NCI-H748 (cell line): ENCODE measurements around the gene SLC25A40.
"Not testable (repeated sequence)": the region's sequence is repeated elsewhere in the genome, so short reads cannot be mapped to it uniquely, and the experiment has no call there.

Experiments
- DNase-seq: peaks from one replicate; lab custom pipeline; 2025; ENCODE audit not compliant: unreplicated experiment; lab: John Stamatoyannopoulos, UW

The SLC25A40 gene, protein sequence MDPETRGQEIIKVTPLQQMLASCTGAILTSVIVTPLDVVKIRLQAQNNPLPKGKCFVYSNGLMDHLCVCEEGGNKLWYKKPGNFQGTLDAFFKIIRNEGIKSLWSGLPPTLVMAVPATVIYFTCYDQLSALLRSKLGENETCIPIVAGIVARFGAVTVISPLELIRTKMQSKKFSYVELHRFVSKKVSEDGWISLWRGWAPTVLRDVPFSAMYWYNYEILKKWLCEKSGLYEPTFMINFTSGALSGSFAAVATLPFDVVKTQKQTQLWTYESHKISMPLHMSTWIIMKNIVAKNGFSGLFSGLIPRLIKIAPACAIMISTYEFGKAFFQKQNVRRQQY

DNA sequence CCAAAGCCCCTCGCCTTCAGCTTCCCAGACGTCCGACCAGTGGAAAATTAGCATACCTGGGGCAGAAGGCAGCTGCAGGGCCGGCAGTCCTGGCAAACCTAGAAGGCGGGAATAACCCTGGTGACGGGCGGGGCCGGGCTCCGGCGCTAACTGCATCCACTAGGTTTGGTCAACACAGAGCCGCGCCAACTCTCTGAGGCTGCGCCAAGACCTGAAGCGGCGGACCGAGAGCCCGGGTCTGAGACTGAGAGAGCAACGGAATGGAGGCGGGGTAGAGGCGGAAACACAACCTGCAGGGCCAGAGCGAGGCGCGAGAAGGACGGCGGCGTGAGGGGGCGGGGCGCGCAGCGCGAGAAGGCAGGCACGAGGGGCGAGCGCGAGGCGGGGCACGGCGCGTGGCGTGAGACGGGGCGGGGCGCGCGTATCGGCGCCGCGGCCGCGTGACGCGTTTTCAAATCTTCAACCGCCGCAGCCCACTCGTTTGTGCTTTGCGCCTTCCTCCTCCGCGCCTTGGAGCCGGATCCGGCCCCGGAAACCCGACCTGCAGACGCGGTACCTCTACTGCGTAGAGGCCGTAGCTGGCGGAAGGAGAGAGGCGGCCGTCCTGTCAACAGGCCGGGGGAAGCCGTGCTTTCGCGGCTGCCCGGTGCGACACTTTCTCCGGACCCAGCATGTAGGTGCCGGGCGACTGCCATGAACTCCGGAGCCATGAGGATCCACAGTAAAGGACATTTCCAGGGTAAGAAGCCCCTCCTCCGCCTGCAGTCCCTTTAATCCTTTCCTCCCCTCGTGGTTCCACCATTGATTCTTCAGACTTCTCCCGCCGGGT is at the start of gene SLC25A40, which contains the start of gene DBF4:
SLC25A40 (minus strand) TSS at position 321 of the 829 bp plus-strand sequence. CDS start 17,633 bp downstream, outside the sequence.
DBF4 (plus strand) TSS at position 454 of the 829 bp plus-strand sequence; CDS start at position 694, 240 bp downstream.
- DNase-seq, result peak; percentile 98

DNA sequence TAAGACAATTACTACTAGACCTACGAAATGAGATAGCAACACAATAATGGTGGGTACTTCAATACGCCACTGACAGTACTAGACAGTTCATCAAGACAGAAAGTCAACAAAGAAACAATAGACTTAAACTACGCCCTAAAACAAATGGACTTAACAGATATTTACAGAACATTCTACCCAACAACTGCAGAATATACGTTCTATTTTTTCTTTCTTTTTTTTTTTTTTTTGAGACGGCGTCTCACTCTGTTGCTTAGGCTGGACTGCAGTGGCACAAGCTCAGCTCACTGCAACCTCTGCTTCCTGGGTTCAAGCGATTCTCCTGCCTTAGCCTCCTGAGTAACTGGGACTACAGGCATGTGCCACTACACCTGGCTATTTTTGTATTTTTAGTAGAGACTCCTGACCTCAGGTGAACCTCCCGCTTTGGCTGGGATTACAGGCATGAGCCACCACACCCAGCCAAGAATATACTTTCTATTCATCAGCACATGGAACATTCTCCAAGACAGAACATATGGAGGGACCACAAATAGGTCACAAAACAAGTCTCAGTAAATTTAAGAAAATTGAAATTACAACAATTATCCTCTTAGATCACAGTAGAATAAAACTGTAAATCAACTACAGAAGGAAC is 46.7 kb upstream of the SLC25A40 start:
- DNase-seq, result peak; percentile 47

DNA sequence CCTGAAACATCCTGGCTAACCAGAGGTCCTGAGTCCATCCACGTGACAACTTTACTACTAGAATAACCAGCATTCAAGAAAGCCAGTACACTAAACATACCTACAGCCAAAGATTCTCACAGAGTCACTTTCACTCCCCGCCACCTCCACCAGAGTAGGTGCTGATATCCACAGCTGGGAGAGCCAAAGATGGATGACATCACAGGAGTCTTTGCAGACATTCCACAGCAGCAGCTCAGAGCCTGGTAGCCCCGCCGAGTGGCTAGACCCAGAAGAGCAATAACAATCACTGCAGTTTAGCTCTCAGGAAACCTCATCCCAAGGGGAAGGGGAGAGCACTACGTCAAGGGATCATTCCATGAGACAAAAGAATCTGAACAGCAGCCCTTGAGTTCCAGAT is 44.4 kb upstream of the SLC25A40 start:
- no peak for DNase-seq

DNA sequence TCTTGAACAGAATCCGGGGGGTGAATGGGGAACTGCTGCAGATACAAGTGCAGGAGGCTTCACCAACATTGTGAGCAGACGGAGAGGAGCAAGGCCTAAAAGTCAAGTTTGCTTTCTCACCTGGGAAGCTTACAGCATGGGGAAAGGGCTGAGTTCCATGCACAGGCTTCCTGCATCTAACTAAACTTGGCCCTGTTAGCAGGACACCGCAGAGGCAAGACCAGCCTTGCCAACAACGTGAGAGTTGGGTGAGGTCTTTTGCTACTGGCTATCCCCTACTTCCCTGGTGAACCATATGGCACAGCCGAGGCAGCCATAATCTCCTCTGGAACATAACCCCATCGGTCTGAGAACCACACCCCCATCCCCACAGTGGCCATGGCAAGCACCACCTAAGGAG is 43.7 kb upstream of the SLC25A40 start:
- no peak for DNase-seq

DNA sequence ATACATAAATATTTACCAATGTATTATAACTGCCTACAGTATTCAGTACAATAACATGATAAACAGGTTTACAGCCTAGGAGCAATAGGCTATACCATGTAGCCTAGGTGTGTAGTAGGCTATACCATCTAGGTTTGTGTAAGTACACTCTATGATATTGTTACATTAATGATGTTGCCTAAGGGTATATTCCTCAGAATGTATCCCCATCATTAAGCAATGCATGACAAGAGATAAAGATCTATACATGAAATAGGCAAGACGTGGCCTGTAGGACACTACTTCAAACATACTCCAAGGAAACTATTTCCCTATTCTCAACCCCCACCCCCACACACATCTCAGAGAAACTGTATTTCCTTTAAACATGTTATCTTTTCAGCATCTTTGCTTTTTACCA is 42.6 kb upstream of the SLC25A40 start:
- DNase-seq, result no peak

DNA sequence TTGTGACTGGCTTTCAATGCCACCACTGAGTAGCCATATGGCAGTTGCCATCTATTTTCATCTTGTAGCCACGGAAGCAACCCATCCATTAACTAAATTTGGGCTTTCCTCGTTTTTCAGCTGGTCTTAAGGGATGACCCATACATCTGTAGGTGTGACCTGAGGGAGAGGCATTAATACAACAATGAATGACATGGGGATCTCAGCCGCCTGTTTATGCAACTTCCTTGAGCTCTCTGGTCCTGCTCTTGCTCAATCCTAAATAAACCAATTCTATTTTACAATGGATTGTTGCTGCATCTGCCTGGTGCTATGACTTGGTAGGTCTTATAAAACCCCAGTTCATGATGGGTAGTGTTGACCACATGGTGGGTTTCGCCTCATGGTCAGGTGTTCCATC is 36.0 kb upstream of the SLC25A40 start:
- no peak for DNase-seq

DNA sequence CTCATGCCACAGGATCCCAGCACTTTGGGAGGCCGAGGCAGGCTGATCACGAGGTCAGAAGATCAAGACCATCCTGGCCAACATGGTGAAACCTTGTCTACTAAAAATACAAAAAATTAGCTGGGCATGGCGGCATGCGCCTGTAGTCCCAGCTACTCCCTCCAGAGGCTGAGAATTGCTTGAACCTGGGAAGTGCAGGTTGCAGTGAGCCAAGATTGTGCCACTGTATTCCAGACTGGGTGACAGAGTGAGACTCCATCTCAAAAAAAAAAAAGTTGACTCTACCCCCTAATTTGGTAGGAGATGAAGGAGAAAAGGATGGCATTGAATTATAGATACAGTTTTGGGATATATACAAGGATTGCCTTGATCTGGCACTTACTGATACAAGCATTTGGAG is 32.7 kb upstream of the SLC25A40 start:
- not testable (repeated sequence) for DNase-seq

DNA sequence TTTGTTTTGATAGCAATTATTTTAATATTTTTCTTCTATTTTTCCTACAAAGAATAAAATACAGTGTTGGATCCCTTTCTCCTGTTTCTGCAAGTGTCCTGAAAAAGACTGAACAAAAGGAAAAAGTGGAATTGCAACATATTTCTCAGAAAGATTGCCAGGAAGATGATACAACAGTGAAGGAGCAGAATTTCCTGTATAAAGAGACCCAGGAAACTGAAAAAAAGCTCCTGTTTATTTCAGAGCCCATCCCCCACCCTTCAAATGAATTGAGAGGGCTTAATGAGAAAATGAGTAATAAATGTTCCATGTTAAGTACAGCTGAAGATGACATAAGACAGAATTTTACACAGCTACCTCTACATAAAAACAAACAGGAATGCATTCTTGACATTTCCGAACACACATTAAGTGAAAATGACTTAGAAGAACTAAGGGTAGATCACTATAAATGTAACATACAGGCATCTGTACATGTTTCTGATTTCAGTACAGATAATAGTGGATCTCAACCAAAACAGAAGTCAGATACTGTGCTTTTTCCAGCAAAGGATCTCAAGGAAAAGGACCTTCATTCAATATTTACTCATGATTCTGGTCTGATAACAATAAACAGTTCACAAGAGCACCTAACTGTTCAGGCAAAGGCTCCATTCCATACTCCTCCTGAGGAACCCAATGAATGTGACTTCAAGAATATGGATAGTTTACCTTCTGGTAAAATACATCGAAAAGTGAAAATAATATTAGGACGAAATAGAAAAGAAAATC is 31.2 kb upstream of the SLC25A40 start:
- DNase-seq, result not testable (repeated sequence)

DNA sequence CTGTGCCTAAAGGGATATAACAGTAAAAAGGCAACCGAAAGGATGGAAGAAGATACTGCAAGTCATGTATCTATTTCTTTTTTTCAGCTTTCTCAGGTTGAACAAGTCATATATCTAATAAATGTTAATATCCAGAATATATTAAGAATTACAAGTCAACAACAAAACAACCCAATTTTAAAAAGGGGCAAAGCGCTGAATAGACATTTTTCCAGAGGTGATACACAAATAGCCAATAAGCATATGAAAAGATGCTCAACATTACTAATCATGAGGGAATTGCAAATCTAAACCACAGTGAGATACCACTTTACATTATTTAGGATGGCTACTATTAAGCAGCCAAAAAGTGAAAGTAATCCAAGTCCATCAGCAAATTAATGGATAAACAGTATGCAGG is 23.1 kb upstream of the SLC25A40 start:
- DNase-seq, result no peak

DNA sequence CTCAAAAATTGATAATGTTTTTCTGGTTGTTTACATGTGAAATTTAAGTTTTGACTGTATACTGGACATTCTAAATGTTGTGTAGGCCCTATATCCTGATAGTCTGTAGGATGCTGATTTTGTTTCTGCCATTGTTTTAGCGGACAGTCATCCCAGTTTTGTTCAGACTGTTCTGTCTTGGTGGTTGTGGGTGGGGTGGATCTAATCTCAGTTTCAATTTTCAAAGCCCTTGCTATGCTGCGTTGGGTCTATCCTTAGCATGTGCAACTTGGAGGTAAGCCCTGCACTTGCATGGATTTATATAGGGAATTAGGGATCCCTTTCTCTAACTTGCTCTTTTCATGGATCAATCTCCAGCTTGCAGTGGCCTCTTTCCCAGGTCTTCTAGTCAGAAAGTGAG is 19.2 kb upstream of the SLC25A40 start:
- DNase-seq, result no peak

DNA sequence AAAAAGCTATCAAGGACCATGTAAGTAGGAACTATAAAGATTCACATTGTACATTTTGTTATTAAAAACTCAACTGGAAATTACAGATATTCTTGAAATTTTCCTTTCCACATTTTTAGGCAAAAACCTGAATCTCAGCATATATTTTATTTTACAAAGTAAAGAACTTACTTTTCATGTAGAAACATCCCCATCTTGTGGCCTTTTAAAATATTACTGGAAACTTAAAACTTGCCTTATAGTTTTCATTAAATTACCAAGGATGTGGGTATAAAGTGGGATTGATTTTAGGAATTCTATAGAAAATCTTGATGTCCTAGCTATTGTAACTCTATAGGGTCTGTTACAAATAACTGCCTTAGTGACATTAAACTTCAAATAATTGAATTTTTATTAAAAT is 10.7 kb upstream of the SLC25A40 start:
- peak; percentile 39 for DNase-seq

DNA sequence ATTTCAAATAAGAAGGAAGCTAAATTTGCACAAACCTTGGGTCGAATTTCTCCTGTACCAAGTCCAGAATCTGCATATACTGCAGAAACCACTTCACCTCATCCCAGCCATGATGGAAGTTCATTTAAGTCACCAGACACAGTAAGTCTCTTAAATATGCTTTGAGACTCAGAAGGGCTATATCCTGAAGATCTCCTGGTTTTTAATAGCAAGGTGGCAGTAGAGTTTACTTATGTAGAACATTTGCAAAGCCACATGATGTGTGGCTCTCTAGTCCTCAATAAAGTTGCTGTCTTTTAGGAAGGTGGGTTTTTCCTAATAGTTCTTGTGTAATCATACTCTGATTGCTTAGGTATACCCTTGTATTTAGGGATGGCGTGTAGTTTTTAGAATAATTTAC is 8.9 kb upstream of the SLC25A40 start:
- no peak for DNase-seq

DNA sequence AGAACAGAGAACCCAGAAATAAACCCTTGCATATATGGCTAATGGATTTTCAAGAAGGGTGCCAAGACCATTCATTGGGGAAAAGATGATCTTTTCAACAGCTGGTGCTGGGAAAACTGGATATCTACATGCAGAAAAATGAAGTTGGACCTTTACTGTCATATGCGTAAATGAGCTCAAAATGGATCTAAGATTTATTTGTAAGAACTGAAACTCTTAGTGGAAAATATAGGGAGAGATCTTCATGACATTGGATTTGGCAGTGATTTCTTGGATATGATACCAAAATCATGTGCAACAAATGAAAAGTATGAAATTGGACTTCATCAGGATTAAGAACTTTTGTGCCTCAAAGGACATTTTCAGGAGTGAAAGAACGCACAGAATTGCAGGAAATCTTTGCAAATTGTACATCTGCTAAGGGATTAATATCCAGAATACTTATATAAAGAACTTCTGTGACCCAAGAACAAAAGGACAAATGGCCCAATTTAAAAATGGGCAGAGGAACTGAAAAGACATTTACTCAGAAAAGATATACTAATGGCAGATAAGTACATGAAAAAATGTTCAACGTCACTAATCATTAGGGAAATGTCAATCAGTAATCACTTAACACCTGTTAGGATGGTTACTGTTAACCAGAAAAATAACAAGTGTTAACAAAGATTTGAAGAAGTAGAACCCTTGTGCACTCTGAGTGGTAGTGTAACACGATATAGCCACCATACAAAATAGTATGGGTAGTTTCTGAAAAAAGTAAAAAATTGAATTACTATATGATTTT is 6.2 kb upstream of the SLC25A40 start:
- DNase-seq, result no peak

DNA sequence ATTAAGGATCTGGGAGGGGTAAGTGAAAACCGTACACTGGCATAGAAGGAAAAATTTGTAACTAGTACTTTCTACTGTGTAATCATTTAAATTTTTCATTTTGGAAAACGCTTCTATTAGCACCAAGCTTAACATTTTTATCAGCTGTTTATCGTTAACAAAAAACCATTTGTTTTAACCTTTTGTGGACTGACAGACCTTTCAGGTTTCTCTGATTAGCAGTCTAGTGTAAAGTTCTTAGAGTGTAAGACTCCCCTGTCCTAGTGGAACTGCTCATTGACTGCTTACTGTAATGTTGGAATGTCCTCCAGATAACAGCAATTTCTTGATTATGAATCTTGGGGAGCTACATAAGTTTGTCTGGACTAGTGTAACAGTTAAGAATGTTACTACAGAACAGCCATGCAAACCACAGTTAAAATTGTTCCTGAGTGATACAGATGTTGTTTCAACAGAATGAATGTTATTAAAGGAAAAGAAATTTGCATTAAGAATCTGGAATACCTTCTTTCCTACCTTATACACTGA is 2.1 kb upstream of the SLC25A40 start:
- no peak for DNase-seq

DNA sequence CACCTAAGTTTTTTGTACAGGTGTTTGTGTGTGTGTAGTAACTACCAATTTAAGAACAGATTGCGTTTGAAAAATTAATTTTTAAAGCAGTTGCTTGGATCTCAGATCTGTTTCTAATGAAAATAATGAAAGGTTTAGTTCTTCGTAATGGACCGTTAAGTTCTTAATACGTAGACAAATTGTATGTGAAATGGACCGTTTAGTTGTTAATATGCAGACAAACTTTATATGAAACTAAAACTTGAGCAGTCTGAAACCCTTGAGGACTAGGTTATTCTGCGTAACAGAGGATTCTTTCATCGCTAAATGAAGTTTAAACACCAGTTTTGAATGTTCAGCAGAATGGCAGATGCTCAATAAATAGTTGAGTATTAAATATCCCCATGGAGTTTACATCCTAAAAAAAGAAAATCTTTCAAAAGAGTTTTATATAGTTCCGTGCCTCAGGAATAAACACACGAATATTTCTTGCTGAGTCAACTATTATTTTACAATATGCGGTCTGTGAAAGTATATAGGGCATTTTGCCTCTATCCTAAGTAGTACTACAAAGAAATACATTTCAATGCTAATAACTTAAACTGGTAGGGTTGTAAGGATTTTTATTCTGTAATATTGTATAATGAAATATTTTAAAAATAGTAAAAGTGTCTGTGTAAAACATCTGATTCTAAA is 1.3 kb upstream of the SLC25A40 start:
- DNase-seq, result no peak

DNA sequence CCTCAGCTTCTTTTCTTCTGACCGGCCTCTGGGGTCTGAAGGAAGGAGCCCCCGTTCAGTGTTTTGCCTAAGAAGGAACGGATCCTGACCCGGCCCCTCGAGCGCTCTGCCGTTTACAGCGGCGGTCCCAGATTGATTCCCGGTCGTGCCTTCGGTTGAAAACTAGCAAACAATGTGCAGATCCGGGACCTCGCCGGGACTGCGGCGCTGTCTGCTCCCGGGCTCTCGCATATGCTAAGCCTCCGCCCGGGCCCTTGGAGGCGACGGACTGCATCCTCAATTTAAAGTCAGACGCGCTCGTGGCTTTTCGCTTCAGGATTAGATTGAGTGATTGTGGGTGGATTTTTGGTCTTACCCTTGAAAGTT is 692 bp upstream of the SLC25A40 start:
- peak; percentile 76 for DNase-seq

DNA sequence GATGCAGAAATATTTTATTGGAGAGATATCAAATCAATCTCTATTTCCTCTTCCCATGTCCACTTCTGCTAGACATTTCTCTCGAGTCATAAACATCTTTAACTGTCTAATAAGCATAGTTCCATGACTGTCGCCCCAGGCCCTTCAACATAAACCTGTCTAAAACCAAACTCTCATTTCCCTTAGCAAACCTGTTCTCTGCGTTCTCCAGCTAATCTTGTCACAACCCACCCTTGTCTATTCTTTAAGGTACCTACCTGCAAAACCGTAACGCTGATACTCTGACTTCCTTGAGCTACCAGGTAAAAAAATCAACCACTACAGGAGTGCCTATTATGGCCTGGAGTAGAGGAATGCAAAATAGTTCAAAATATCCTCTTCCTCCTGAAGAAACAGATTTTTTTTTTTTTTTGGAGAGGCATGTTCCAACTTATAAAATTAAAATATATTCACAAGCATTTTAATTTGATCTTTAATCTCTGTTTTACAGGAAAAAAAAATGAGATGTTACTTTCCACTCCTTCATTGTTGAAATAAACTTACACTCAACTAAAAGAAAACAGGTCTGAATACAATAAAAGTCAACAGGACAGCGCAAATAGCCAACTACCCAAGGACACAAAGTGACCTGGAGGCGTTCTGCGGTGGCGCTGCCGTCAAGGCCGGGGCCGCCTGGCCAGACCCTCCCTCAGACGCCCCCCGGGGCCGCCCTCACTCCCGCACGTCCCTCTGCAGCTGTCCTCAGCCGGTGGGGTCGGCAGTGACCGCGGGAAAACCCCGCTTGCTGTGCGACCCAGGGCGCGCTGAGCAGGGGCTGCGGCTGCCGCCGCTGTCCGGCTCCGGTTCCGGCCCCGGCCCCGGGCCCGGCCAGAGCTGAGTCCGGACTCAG is 765 bp downstream of the SLC25A40 start:
- peak; percentile 78 for DNase-seq

DNA sequence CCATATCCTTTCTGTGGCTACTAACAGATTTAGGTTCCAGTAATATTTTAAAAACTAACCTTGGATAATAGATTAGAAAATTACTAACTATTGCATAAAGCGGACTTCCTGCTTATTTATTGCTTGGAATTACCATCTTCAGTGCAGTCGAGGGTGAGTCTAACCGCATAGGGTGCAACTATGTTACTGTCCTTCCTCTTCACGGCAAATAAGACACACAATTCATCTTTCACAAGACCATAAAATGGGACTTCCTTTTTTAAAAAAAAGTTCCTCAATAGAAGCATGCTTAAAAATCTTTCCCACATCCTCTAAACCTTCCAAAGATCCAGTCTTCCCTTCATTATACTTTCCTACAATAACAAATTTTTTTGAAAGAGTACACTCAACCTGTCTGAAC is 2.1 kb downstream of the SLC25A40 start:
- no peak for DNase-seq
